HepG2 (cell line): Measurements from ENCODE around the gene SULT2A1. TPM values are rescaled to one million over a fixed set of nuclear protein-coding genes. Genes with fewer than 3 reads are reported as not detected.

Experiments used
- HMG20B ChIP-seq: conservative IDR thresholded peaks from 2 replicates; pipeline ENCODE4 v1.6.1; 2016; ENCODE audit warnings: missing genetic modification reagents, missing compliant biosample characterization
- NFE2L1 ChIP-seq: sonication (generic); formaldehyde crosslinking; IDR thresholded peaks from 2 replicates; pipeline ENCODE4 v1.4.0; 2020; ENCODE audit warnings: missing genetic modification reagents, mild to moderate bottlenecking, borderline replicate concordance
- SRSF1 ChIP-seq: fragments of 200-400 bp; formaldehyde crosslinking; optimal IDR thresholded peaks from 2 replicates; pipeline ENCODE3; 2017; ENCODE audit warnings: mild to moderate bottlenecking, low read depth, low read length, moderate library complexity
- SSRP1 ChIP-seq: IDR thresholded peaks from 2 replicates; pipeline ENCODE4 v1.6.1; 2016; ENCODE audit warnings: control low read depth
- TEAD3 ChIP-seq: optimal IDR thresholded peaks from 2 replicates; pipeline ENCODE3; 2016; ENCODE audit warnings: borderline replicate concordance
- TOE1 ChIP-seq: sonication (generic); formaldehyde crosslinking; IDR thresholded peaks from 2 replicates; pipeline ENCODE4 v1.4.0; 2020; ENCODE audit warnings: mild to moderate bottlenecking, missing genetic modification reagents
- ZBTB3 ChIP-seq: sonication (generic); formaldehyde crosslinking; IDR thresholded peaks from 2 replicates; pipeline ENCODE4 v1.4.0; 2020; ENCODE audit warnings: low read depth, mild to moderate bottlenecking, moderate library complexity, missing genetic modification reagents, borderline replicate concordance
- ZBTB38 ChIP-seq: sonication (generic); formaldehyde crosslinking; IDR thresholded peaks from 2 replicates; pipeline ENCODE4 v1.5.1; 2020; ENCODE audit warnings: mild to moderate bottlenecking, missing genetic modification reagents
- ZNF230 ChIP-seq: sonication (generic); formaldehyde crosslinking; IDR thresholded peaks from 2 replicates; pipeline ENCODE4 v1.4.0; 2020; ENCODE audit warnings: mild to moderate bottlenecking, missing genetic modification reagents
- ZNF432 ChIP-seq: sonication (generic); formaldehyde crosslinking; IDR thresholded peaks from 2 replicates; pipeline ENCODE4 v1.5.0; 2020; ENCODE audit warnings: missing genetic modification reagents, mild to moderate bottlenecking, borderline replicate concordance
- ZNF44 ChIP-seq: sonication (generic); formaldehyde crosslinking; IDR thresholded peaks from 2 replicates; pipeline ENCODE4 v1.5.1; 2020; ENCODE audit warnings: mild to moderate bottlenecking, missing genetic modification reagents
- ZNF616 ChIP-seq: sonication (generic); formaldehyde crosslinking; IDR thresholded peaks from 2 replicates; pipeline ENCODE4 v1.5.0; 2020; ENCODE audit warnings: low read depth, mild to moderate bottlenecking, missing genetic modification reagents
- ZNF619 ChIP-seq: sonication (generic); formaldehyde crosslinking; IDR thresholded peaks from 2 replicates; pipeline ENCODE4 v1.4.0; 2020; ENCODE audit warnings: mild to moderate bottlenecking, missing genetic modification reagents
- ZNF772 ChIP-seq: sonication (generic); formaldehyde crosslinking; IDR thresholded peaks from 2 replicates; pipeline ENCODE4 v1.5.0; 2020; ENCODE audit warnings: mild to moderate bottlenecking, missing genetic modification reagents
- ZNF850 ChIP-seq: sonication (generic); formaldehyde crosslinking; conservative IDR thresholded peaks from 2 replicates; pipeline ENCODE4 v1.9.0; 2021; ENCODE audit warnings: mild to moderate bottlenecking, missing genetic modification reagents
- polyA plus RNA-seq, 8 experiments: library from polyadenylated mRNA; depleted of rRNA in 3 of 8; stranded (reverse) in 7 of 8; unstranded in 1 of 8; fragments of >200 nt; fragmentation: Illumina TruSeq in 4 of 8; extraction: Trizol in 4 of 8; gene quantifications; 2 replicates each; pipeline versions ENCODE4 v1.2.1 to v1.2.3, GENCODE V29; 2011 to 2016; ENCODE audit warnings: low read depth in 4 of 8, missing spikeins in 1 of 8, mixed read lengths in 1 of 8; ENCODE audit not compliant: insufficient read depth in 1 of 8
- total RNA-seq, 5 experiments: library from RNA; depleted of rRNA; stranded (reverse); fragments of >200 nt; fragmentation: Illumina TruSeq; extraction: Trizol; gene quantifications; 2 replicates each; pipeline ENCODE4 v1.2.3, GENCODE V29; 2016; ENCODE audit warnings: low read depth in 1 of 5
- TF ChIP-seq, protein P1 (sequence below): sonication (generic); formaldehyde crosslinking; IDR thresholded peaks from 2 replicates; pipeline ENCODE4 v1.5.1; 2020; ENCODE audit warnings: mild to moderate bottlenecking, missing genetic modification reagents, borderline replicate concordance
- TF ChIP-seq, protein P2 (sequence below): conservative IDR thresholded peaks from 2 replicates; pipeline ENCODE4 v1.6.1; 2018; ENCODE audit warnings: missing genetic modification reagents
- TF ChIP-seq, protein P3 (sequence below): sonication (generic); formaldehyde crosslinking; IDR thresholded peaks from 2 replicates; pipeline ENCODE4 v1.4.0; 2020; ENCODE audit warnings: mild to moderate bottlenecking, missing genetic modification reagents

SULT2A1 gene
- total and polyA plus RNA-seq, 2 of the 13 experiments (the other 11 are each of a cell fraction or from before 2014, with no cell fraction given): 137 to 193 TPM

DNA sequence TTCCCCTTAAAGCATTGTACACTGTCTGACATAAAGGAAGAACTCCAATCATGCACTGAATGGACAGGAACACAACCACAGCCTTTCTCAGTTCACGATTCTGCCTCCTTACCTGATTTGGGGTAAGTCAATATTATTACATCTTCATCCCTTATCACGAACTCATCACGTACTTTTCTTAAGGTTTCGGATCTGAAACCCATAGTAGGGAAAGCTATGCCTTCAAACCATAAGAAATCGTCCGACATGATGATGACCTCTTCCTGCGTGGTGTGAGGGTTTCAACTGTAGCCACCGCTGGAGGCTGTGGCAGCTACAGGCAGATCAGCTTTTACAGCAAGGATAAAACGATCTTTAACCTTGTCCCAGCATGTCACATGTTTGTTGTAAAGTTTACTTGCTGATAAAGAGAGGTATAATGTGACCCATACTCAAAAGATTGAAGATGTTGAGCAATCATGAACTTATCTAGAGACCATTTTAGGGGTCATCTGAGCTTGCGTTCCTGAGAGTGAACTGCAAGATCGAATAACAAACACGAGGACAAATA, at the start of gene SULT2A1 (continued):
- TF ChIP-seq, protein P1, sequence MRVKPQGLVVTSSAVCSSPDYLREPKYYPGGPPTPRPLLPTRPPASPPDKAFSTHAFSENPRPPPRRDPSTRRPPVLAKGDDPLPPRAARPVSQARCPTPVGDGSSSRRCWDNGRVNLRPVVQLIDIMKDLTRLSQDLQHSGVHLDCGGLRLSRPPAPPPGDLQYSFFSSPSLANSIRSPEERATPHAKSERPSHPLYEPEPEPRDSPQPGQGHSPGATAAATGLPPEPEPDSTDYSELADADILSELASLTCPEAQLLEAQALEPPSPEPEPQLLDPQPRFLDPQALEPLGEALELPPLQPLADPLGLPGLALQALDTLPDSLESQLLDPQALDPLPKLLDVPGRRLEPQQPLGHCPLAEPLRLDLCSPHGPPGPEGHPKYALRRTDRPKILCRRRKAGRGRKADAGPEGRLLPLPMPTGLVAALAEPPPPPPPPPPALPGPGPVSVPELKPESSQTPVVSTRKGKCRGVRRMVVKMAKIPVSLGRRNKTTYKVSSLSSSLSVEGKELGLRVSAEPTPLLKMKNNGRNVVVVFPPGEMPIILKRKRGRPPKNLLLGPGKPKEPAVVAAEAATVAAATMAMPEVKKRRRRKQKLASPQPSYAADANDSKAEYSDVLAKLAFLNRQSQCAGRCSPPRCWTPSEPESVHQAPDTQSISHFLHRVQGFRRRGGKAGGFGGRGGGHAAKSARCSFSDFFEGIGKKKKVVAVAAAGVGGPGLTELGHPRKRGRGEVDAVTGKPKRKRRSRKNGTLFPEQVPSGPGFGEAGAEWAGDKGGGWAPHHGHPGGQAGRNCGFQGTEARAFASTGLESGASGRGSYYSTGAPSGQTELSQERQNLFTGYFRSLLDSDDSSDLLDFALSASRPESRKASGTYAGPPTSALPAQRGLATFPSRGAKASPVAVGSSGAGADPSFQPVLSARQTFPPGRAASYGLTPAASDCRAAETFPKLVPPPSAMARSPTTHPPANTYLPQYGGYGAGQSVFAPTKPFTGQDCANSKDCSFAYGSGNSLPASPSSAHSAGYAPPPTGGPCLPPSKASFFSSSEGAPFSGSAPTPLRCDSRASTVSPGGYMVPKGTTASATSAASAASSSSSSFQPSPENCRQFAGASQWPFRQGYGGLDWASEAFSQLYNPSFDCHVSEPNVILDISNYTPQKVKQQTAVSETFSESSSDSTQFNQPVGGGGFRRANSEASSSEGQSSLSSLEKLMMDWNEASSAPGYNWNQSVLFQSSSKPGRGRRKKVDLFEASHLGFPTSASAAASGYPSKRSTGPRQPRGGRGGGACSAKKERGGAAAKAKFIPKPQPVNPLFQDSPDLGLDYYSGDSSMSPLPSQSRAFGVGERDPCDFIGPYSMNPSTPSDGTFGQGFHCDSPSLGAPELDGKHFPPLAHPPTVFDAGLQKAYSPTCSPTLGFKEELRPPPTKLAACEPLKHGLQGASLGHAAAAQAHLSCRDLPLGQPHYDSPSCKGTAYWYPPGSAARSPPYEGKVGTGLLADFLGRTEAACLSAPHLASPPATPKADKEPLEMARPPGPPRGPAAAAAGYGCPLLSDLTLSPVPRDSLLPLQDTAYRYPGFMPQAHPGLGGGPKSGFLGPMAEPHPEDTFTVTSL (CRISPR knock-in tag): peak; percentile 59; the same call in 1 of the 2 replicates
- TF ChIP-seq ZNF616 (CRISPR knock-in tag): no peak
- no peak for TF ChIP-seq ZNF850 (CRISPR knock-in tag)
- no peak for TF ChIP-seq ZBTB3 (CRISPR knock-in tag)
- no peak for TF ChIP-seq ZNF44 (CRISPR knock-in tag)
- peak; percentile 62 for TF ChIP-seq TEAD3
- TF ChIP-seq SRSF1: no peak
- no peak for TF ChIP-seq ZBTB38
- TF ChIP-seq ZNF230: no peak
- TF ChIP-seq TOE1 (CRISPR knock-in tag): no peak
- no peak for TF ChIP-seq ZNF619
- TF ChIP-seq ZNF772: no peak
- TF ChIP-seq SSRP1: peak; percentile 74; the same call in 1 of the 2 replicates
- no peak for TF ChIP-seq ZNF432 (CRISPR knock-in tag)
- TF ChIP-seq NFE2L1 (CRISPR knock-in tag): no peak
- TF ChIP-seq, protein P2, sequence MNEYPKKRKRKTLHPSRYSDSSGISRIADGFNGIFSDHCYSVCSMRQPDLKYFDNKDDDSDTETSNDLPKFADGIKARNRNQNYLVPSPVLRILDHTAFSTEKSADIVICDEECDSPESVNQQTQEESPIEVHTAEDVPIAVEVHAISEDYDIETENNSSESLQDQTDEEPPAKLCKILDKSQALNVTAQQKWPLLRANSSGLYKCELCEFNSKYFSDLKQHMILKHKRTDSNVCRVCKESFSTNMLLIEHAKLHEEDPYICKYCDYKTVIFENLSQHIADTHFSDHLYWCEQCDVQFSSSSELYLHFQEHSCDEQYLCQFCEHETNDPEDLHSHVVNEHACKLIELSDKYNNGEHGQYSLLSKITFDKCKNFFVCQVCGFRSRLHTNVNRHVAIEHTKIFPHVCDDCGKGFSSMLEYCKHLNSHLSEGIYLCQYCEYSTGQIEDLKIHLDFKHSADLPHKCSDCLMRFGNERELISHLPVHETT (CRISPR knock-in tag): no peak
- 0 out of 2 replicates have a peak, but pooled peaks have one; percentile 47 for TF ChIP-seq HMG20B (CRISPR knock-in tag)
- TF ChIP-seq, protein P3, sequence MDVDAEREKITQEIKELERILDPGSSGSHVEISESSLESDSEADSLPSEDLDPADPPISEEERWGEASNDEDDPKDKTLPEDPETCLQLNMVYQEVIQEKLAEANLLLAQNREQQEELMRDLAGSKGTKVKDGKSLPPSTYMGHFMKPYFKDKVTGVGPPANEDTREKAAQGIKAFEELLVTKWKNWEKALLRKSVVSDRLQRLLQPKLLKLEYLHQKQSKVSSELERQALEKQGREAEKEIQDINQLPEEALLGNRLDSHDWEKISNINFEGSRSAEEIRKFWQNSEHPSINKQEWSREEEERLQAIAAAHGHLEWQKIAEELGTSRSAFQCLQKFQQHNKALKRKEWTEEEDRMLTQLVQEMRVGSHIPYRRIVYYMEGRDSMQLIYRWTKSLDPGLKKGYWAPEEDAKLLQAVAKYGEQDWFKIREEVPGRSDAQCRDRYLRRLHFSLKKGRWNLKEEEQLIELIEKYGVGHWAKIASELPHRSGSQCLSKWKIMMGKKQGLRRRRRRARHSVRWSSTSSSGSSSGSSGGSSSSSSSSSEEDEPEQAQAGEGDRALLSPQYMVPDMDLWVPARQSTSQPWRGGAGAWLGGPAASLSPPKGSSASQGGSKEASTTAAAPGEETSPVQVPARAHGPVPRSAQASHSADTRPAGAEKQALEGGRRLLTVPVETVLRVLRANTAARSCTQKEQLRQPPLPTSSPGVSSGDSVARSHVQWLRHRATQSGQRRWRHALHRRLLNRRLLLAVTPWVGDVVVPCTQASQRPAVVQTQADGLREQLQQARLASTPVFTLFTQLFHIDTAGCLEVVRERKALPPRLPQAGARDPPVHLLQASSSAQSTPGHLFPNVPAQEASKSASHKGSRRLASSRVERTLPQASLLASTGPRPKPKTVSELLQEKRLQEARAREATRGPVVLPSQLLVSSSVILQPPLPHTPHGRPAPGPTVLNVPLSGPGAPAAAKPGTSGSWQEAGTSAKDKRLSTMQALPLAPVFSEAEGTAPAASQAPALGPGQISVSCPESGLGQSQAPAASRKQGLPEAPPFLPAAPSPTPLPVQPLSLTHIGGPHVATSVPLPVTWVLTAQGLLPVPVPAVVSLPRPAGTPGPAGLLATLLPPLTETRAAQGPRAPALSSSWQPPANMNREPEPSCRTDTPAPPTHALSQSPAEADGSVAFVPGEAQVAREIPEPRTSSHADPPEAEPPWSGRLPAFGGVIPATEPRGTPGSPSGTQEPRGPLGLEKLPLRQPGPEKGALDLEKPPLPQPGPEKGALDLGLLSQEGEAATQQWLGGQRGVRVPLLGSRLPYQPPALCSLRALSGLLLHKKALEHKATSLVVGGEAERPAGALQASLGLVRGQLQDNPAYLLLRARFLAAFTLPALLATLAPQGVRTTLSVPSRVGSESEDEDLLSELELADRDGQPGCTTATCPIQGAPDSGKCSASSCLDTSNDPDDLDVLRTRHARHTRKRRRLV (CRISPR knock-in tag): no peak
